Activated gamma-delta T cell treated with anti-CD3 and anti-CD28 coated beads, Interleukin-2, amount 50 U/mL, for 16 hours (primary cell): ENCODE measurements around the gene IL6R.

Experiments used
- DNase-seq: peaks from one replicate; pipeline ENCODE4 v3.0.0-alpha.2; 2020; ENCODE audit warnings: low read depth

The IL6R gene

GRCh38 chr1:154453574-154454352 lies 48.6 kb downstream of the IL6R start:
- no peak for DNase-seq

GRCh38 chr1:154454386-154455120 lies 49.4 kb downstream of the IL6R start:
- no peak for DNase-seq

- no peak for DNase-seq
Measured at GRCh38 chr1:154456631-154457030, 51.5 kb downstream of the IL6R start.

GRCh38 chr1:154459080-154459479 lies 53.9 kb downstream of the IL6R start:
- no peak for DNase-seq

- DNase-seq: no peak
Measured at GRCh38 chr1:154460695-154461260, 55.6 kb downstream of the IL6R start.

- peak; percentile 29 for DNase-seq
Measured at GRCh38 chr1:154463512-154463990, 58.4 kb downstream of the IL6R start.

- DNase-seq: no peak
Measured at GRCh38 chr1:154465621-154466195, 60.6 kb downstream of the IL6R start.

- no peak for DNase-seq
Measured at GRCh38 chr1:154466206-154466605, 61.1 kb downstream of the IL6R start.

GRCh38 chr1:154466921-154467417 lies 61.8 kb downstream of the IL6R start:
- no peak for DNase-seq

- no peak for DNase-seq
Measured at GRCh38 chr1:154467434-154468102, 62.4 kb downstream of the IL6R start.

GRCh38 chr1:154468535-154469250 lies 63.5 kb downstream of the IL6R start:
- DNase-seq: no peak

- no peak for DNase-seq
Measured at GRCh38 chr1:154469844-154470560, 64.9 kb downstream of the IL6R start.

- DNase-seq: no peak
Measured at GRCh38 chr1:154471304-154471703, 66.2 kb downstream of the IL6R start.

- no peak for DNase-seq
Measured at GRCh38 chr1:154474802-154475201, 69.7 kb downstream of the IL6R start.

GRCh38 chr1:154476791-154477190 lies 71.6 kb downstream of the IL6R start:
- DNase-seq: no peak

GRCh38 chr1:154478013-154478412 lies 72.9 kb downstream of the IL6R start:
- no peak for DNase-seq

- no peak for DNase-seq
Measured at GRCh38 chr1:154478639-154479038, 73.5 kb downstream of the IL6R start.

- peak; percentile 43 for DNase-seq
Measured at GRCh38 chr1:154479764-154480421, 74.8 kb downstream of the IL6R start.

- DNase-seq: no peak
Measured at GRCh38 chr1:154481053-154481452, 75.9 kb downstream of the IL6R start.
